Colonic mucosa (tissue), 4 donors: ENCODE measurements around the gene USE1. TPM values are rescaled to one million over a fixed set of nuclear protein-coding genes. Genes with fewer than 3 reads are reported as not detected.
A peak's percentile ranks its signal among the peaks of the same experiment; 100 is the strongest.

Source experiments
- DNase-seq: peaks from one replicate; pipeline ENCODE4 v3.0.0-alpha.2; 2020
- H3K27ac ChIP-seq: fragments of 200-600 bp; one replicate; pipeline ENCODE4 v1.8.0; 2021
- H3K27me3 ChIP-seq: fragments of 200-600 bp; one replicate; pipeline ENCODE4 v1.8.0; 2021
- H3K36me3 ChIP-seq: fragments of 200-600 bp; one replicate; pipeline ENCODE4 v1.8.0; 2021
- H3K4me1 ChIP-seq: fragments of 200-600 bp; one replicate; pipeline ENCODE4 v1.8.0; 2021; ENCODE audit warnings: mild to moderate bottlenecking
- H3K4me3 ChIP-seq: fragments of 200-600 bp; one replicate; pipeline ENCODE4 v1.8.0; 2021
- H3K9ac ChIP-seq, 2 donors: one replicate each; pipeline ENCODE4 v1.7.0; 2013; ENCODE audit warnings: control low read depth in 2 of 2, low read depth in 2 of 2, low read length in 2 of 2
- H3K9me3 ChIP-seq: fragments of 200-600 bp; one replicate; pipeline ENCODE4 v1.8.0; 2021
- CTCF ChIP-seq: fragments of 200-600 bp; IDR thresholded peaks from one replicate; pipeline ENCODE4 v1.8.0; 2022; ENCODE audit warnings: antibody characterized with exemption, mild to moderate bottlenecking
- intact Hi-C: fragments of 100-400 bp; cut with DNase I; formaldehyde crosslinking; loops from one replicate; pipeline ENCODE4 v1.14.1; 2022
- total RNA-seq, 2 donors: library from RNA; stranded (reverse); fragmentation: NEBNext Ultra II Directional in 1 of 2; extraction: Animal tissue kit (Norgen Biotek cat#: 25700) in 1 of 2; gene quantifications; one replicate each; pipeline ENCODE4 v1.2.1, GENCODE V29; 2021
- donor health status: healthy.
- donor health status: DM: no; HTN: no; CAD: no.
- donor health status: DM: no; HTN: no; CAD: no.

Gene USE1
- total RNA-seq, 2 donors from 2014 or later: 18.2 to 22.4 TPM

- Histone ChIP-seq H3K9ac (no peak overlapping the region), H3K36me3 (peaks cover 23% of the 10 kb centered on the region), H3K27ac (no peak overlapping the region), H3K27me3 (no peaks in the 10 kb centered on the region), H3K4me3 (no peak overlapping the region), H3K9me3 (no peaks in the 10 kb centered on the region), H3K4me1 (no peaks in the 10 kb centered on the region)
- no peak for TF ChIP-seq CTCF
- intact Hi-C loops: no loop called here
- no peak for DNase-seq
Observed at GRCh38 chr19:17197666-17198065, 17.5 kb upstream of the USE1 start.

GRCh38 chr19:17200408-17201079 lies 14.6 kb upstream of the USE1 start:
- Histone ChIP-seq H3K4me1 (no peaks in the 10 kb centered on the region), H3K27ac (no peak overlapping the region), H3K27me3 (no peaks in the 10 kb centered on the region), H3K9me3 (no peaks in the 10 kb centered on the region), H3K36me3 (peaks cover 13% of the 10 kb centered on the region), H3K9ac (no peak overlapping the region), H3K4me3 (no peak overlapping the region)
- intact Hi-C loops: no loop called here
- no peak for DNase-seq
- no peak for TF ChIP-seq CTCF

- Histone ChIP-seq H3K27ac (no peak overlapping the region), H3K4me3 (no peak overlapping the region), H3K4me1 (no peaks in the 10 kb centered on the region), H3K9ac (no peak overlapping the region), H3K27me3 (no peaks in the 10 kb centered on the region), H3K9me3 (no peaks in the 10 kb centered on the region), H3K36me3 (peaks cover 12% of the 10 kb centered on the region)
- intact Hi-C loops: no loop called here
- no peak for DNase-seq
- no peak for TF ChIP-seq CTCF
Observed at GRCh38 chr19:17202249-17202648, 12.9 kb upstream of the USE1 start.

- Histone ChIP-seq H3K27ac (no peak overlapping the region), H3K4me3 (no peak overlapping the region), H3K9ac (no peak overlapping the region), H3K36me3 (peaks cover 12% of the 10 kb centered on the region), H3K9me3 (no peaks in the 10 kb centered on the region), H3K4me1 (no peaks in the 10 kb centered on the region), H3K27me3 (no peaks in the 10 kb centered on the region)
- TF ChIP-seq CTCF: no peak
- intact Hi-C loops: no loop called here
- no peak for DNase-seq
Observed at GRCh38 chr19:17202713-17203112, 12.4 kb upstream of the USE1 start.

GRCh38 chr19:17205237-17206140 lies 9.7 kb upstream of the USE1 start:
- intact Hi-C loops: loop anchor here (2.0 kb wide), 1 partner anchor 77 kb away; no protein-coding TSS in a partner anchor
- Histone ChIP-seq H3K27ac (no peak overlapping the region), H3K4me3 (no peak overlapping the region), H3K9ac (no peak overlapping the region), H3K27me3 (no peaks in the 10 kb centered on the region), H3K36me3 (peaks cover 8% of the 10 kb centered on the region), H3K4me1 (no peaks in the 10 kb centered on the region), H3K9me3 (no peaks in the 10 kb centered on the region)
- peak; percentile 75 for DNase-seq
- peak; percentile 60 for TF ChIP-seq CTCF
